Stimulated activated CD4-positive, alpha-beta T cell treated with anti-CD3 and anti-CD28 coated beads, Interleukin-4, amount 100 ng/mL, for 1 hour (primary cell): Measurements from ENCODE around the gene ABITRAM.
"Not testable (repeated sequence)": the region's sequence is repeated elsewhere in the genome, so short reads cannot be mapped to it uniquely, and the experiment has no call there.

Experiments used
- DNase-seq: peaks from one replicate; pipeline ENCODE4 v3.0.0-alpha.2; 2020

Gene ABITRAM

DNA sequence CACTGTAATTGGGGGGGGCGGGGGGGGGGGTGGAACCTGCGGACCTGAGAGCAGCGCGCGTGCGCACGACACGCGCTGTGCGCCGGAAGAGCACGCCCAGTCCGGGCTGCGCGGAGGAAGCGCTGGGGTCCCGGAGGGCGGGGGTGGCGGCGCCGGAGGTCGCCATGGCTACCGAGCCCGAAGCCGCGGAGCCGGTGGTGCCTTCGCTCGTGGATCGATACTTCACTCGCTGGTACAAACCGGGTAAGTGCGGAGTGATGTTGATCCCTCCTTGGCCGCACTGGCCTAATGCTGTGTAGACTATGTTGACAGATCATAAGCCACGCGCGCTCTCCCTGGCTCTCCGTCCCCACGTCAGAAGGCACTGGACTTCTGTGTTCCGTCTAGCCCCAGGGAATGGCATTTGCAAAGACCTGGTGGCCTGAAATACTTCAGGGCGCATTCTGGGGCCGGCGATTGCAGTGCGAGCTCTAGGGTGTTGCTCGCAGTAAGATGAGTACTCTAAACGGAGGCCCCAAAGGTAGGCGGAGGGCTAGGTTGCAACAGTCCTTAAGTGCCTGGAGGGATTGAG lies at the start of gene ABITRAM:
TSS of gene ABITRAM (plus strand) at position 78 of the 571 bp plus-strand sequence. CDS start at position 165, 87 bp downstream.
- peak; percentile 75 for DNase-seq

GRCh38 chr9:108884701-108885100 lies 49.5 kb upstream of the ABITRAM start:
- DNase-seq: no peak

- DNase-seq: peak; percentile 21
These were observed 48.4 kb upstream of the ABITRAM start for GRCh38 chr9:108885643-108886348.

DNA sequence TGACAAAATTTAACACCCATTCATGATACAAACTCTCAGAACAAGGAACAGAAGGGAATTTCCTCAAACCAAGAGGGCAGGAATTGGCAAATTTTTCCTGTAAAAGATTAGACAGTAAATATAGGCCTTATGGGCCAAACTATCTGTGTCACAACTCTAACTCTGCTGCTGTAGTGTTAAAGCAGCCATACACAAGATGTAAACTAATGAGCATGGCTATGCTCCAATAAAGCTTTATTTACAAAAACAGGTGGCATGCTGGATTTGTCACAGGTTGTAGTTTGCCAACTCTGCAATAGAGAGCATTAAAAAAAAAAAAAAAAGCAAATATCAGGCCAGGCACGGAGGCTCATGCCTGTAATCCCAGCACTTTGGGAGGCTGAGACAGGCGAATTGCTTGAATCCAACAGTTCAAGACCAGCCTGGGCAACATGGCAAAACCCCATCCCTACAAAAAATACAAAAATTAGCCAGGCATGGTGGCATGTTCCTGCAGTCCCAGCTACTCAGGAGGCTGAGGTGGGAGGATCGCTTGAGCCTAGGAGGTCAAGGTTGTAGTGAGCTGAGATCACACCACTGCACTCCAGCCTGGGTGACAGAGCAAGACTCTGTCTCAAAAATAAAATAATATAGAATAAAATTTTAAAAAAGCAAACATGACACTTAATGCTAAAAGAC lies 47.5 kb upstream of the ABITRAM start:
- DNase-seq: not testable (repeated sequence)

DNA sequence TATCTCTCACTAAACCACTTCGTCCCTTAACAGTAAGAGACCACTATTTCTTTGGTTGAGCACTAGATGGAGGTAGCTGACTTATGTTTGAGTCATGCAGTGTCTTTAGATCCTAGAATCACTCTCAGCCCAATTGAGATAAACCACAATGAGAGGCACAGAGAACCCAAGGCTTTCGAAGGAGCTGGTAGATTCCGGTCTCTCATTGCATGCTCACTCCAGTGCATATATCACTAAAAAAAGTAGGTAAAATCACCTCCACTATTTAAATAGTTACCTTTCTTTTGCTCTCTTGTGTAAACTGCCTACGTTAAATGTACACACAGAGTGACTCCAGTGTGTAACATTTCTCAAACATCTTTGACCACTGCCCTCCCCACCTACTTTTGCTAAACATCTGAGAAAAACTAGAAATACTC lies 44.5 kb upstream of the ABITRAM start:
- DNase-seq: no peak

DNA sequence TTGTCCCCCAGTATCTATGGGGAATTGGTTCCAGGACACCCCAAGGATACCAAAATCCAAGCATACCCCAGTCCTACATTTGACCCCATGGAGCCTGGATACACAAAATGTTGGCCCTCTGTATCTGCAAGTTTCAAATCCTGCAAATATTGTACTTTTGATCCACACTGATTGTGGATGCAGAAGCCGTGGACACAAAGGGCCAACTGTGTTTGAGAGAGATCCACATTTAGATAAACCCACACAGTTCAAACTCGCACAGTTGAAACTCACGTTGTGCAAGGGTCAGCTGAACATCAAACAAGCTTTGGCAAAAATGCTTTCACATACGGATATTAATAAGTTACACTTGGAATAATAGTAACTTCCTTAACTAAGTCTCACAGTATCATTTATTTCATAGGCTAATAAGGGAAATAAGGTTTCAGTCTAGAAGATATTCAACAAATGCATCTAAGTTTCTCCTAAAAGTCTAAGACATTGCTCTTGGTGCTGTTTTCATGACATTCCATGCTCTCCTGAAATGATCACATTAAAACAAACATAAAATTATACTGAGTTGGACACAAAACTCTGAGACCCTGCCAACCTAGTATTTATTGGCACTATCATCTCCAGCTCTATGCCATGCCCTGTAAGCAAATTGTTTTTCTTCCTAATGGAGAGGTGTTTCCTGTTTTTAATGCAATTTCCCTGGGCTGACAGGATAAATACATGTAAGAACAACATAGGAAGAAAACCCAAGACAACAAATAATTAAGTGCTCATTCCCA lies 39.8 kb upstream of the ABITRAM start:
- no peak for DNase-seq

GRCh38 chr9:108897324-108898096 lies 36.7 kb upstream of the ABITRAM start:
- DNase-seq: no peak

DNA sequence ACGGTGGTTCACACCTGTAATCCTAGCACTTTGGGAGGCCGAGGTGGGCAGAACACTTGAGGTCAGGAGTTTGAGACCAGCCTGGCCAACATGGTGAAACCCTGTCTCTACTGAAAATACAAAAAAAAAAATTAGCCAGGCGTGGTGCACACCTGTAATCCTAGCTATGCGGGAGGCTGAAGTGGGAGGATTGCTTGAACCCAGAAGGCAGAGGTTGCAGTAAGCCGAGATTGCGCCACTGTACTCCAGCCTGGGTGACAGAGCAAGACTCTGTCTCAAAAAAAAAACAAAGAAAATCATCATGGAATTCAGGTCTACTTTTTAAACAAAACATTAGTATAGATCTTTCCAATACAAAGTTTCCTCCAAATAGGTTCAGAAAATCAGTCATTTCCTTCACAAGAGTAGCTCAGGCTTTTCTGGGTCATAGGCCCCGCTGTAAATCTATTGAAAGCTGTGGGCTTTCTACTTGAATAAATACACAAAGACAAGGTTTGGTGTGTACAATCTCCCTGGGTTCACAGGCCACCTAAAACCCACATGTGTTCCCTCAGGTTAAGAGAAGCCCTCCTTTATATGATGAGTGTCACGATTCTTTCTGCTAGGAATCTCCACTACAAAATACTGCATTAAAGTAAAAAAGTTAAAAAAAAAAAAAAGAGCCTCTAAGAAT lies 35.0 kb upstream of the ABITRAM start:
- not testable (repeated sequence) for DNase-seq

- DNase-seq: no peak
These were observed 34.0 kb upstream of the ABITRAM start for GRCh38 chr9:108900176-108900575.

DNA sequence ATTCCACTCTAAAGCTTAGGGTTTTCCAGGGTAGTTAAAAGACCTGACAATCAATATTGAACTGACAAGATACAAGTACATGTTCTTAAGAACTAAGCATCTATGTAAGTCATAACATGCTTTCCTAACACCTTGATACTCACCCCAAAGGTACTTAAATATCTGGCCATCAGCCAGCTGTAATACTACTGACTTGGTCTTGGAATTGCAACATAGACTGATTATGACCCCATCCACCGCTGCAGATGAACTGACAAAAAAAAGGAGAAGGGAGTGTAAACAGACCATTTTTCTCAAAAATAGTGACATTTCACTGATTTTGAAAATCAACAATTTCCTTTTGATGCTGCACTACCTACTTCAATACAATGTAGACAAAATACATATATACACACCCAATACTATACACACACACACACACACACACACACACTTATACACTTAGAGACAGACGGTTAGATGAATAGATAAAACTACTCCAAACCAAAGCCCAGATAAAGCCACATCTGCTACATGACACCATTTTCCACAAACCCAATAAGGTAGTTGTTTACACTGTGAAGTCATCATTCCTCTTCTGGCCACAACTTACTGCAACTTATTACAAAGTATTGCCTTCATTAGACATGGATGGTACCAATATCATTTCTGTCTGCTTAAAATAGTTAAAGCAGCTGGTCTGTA lies 30.6 kb upstream of the ABITRAM start:
- DNase-seq: no peak

DNA sequence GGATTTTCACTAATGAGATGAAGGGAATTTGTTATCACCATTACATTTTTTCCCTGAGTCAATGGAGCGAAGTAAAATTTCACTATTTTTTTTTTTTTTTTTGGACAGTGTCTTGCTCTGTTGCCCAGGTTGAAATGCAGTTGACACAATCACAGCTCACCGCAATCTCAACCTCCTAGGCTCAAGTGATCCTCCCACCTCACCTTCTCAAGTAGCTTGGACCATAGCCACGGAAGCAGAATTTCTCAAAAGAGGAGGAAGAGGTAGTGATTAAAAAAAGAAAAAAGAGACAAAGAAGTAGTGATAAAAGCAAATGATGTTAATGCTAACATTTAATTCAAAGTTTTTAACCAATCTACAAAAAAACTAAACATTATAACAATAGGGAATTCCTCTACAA lies 30.0 kb upstream of the ABITRAM start:
- no peak for DNase-seq

DNA sequence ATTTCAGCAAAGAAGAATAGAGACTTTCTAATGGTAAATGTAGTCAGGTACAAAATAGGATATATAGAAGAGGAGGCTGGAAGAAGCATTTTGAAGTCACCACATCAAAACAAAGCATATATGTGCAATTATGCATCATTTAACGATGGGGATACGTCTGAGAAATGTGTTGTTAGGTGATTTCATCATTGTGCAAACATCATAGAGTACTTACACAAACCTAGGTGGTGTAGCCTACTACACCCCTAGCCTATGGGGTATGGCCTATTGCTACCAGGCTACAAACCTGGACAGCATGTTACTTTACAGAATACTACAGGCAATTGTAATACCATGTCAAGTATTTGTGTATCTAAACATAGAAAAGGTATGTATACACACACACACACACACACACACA lies 28.7 kb upstream of the ABITRAM start:
- DNase-seq: no peak

- DNase-seq: no peak
These were observed 23.8 kb upstream of the ABITRAM start for GRCh38 chr9:108910402-108910801.

GRCh38 chr9:108910914-108911313 lies 23.3 kb upstream of the ABITRAM start:
- no peak for DNase-seq

DNA sequence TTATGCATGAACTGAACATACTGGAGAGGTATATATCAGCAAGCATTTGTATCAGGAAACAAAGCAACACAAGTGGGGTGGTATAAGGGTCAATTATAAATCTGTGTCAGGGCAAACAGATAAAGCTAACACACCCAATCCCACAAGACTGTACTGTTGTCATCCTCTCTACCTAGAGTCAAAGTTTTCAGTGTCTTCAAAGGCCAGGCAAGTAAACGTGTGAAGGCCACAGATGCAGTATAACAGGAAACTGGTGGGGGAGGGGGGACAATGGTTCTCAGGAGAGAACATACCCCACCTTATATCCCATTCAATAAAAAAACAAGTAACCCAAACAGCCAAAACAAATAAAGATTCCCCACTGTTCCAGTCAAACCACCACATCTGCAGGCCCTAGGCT lies 22.4 kb upstream of the ABITRAM start:
- no peak for DNase-seq

DNA sequence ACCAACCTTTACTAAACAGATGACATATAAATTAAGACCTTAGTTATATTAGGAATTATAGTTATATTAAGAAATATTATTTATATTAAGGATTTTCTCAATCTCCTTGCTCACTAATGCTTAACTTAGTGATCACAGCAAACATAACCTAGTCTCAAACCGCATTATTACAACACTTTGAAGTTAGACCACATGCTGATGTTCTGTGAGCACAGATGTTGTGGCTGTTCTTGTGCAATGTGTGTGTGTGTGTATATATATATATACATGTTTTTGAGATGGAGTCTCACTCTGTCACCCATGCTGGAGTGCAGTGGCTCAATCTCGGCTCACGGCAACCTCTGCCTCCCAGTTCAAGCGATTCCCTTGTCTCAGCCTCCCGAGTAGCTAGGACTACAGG lies 20.8 kb upstream of the ABITRAM start:
- no peak for DNase-seq

DNA sequence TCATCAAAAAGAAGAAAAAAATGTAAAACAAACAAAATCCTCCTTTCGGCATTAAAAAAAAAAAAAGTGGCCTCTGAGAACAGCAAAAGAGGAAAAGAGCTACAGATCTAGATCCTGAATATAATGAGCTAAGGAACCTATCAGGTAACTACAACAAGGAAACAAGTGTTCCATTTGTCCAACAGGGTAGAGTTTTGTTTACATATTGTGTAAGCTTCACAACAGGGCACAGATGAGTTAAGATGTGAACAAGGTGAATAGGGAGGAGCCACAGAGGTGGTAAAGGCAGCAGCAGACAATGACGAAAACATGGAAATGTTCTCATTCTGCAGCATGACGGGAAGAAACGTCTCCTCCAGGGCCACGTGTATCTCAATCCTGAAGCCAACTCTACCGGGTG lies 14.7 kb upstream of the ABITRAM start:
- no peak for DNase-seq

DNA sequence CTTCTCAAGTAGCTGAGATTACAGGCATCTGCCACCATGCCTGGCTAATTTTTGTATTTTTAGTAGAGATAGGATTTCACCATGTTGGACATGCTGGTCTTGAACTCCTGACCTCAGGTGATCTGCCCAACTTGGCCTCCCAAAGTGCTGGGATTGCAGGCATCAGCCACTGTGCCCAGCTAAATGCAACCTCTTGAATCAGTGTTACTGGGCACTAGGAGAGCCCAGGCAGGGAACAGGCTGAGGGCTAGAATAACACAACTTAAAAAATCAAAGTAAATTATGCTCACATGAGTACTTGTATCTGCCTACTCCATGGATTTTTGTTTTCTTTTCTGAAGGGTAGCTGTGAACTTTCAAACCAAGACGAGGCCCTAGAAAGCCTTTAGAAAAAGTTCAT lies 13.8 kb upstream of the ABITRAM start:
- DNase-seq: not testable (repeated sequence)

GRCh38 chr9:108921200-108921599 lies 13.0 kb upstream of the ABITRAM start:
- no peak for DNase-seq

GRCh38 chr9:108924466-108924865 lies 9.7 kb upstream of the ABITRAM start:
- DNase-seq: no peak

DNA sequence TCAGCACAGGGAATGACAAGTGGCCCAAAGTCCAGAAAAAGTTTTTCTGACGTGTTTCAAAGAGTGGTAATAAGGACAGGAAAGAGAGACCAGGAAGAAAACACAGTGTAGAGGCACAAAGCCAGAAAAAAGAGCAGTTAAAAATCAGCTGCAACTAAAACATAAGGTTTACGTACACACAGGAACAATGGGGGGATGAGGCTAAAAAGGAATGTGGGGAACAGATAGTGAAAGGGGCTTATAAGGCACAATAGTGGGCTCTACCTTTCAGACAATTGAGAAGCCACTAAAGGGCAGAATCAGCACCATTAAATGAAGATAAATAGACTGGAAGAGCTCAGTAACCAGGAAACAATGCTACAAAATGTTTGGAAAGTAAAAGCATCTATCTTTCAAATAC lies 5.8 kb upstream of the ABITRAM start:
- no peak for DNase-seq
